Measurements from ENCODE around the gene GANC. TPM values are rescaled to one million over a fixed set of nuclear protein-coding genes. Genes with fewer than 3 reads are reported as not detected.

GANC gene
- total RNA-seq, 4 donors from 2014 or later: 36.6 to 143 (median 54.8) TPM

GRCh38 chr15:42275780-42276391, 2.9 kb downstream of the GANC start:
- TF ChIP-seq POLR2AphosphoS5 (IDR thresholded peaks at IDR 0.05) (no peak), POLR2A (IDR thresholded peaks at IDR 0.05) (no peak), CTCF (IDR thresholded peaks at IDR 0.05) (no peak), EP300 (IDR thresholded peaks at IDR 0.05; ENCODE audit: low read depth) (no peak)
- Histone ChIP-seq H3K4me3 (peak overlapping the region in 2 of 4 donors; percentile 67 to 72), H3K27me3 (no peaks in the 10 kb centered on the region), H3K9me3 (no peaks in the 10 kb centered on the region), H3K36me3 (peaks cover 0 to 3% (median under 1%) of the 10 kb centered on the region in 4 donors), H3K27ac (peak overlapping the region; percentile 97 to 99 (median 98)), H3K4me1 (peaks cover 18 to 41% (median 33%) of the 10 kb centered on the region in 4 donors)
- 33 to 34% methylated on average over 4 of the region's 4 CpGs for WGBS, 2 donors (ENCODE audit: low coverage in 1 of 2)
- in situ Hi-C loops (cut with MboI; ENCODE audit: low pct_ligation_motif_present in 1 of 4, low pct_unique_long_range_greater_than_20kb in 1 of 4, low sequenced_read_pairs in 3 of 4) (no loop called here), intact Hi-C loops (cut with DNase I; ENCODE audit: low total_unique reads) (no loop called here)
- DNase-seq: no peak

GRCh38 chr15:42276762-42277161, 3.8 kb downstream of the GANC start:
- no peak overlapping the region for H3K4me3 ChIP-seq
- no peak for DNase-seq
- peaks cover 0 to 8% (median 4%) of the 10 kb centered on the region in 4 donors for H3K36me3 ChIP-seq
- H3K27me3 ChIP-seq: no peaks in the 10 kb centered on the region
- TF ChIP-seq CTCF (IDR thresholded peaks at IDR 0.05) (no peak), EP300 (IDR thresholded peaks at IDR 0.05; ENCODE audit: low read depth) (no peak), POLR2AphosphoS5 (IDR thresholded peaks at IDR 0.05) (no peak), POLR2A (IDR thresholded peaks at IDR 0.05) (no peak)
- intact Hi-C loops (cut with DNase I; ENCODE audit: low total_unique reads): no loop called here
- peaks cover 11 to 32% (median 27%) of the 10 kb centered on the region in 4 donors for H3K4me1 ChIP-seq
- no peaks in the 10 kb centered on the region for H3K9me3 ChIP-seq
- H3K27ac ChIP-seq: peak overlapping the region in 2 of 4 donors; percentile 97 to 99
- in situ Hi-C loops (cut with MboI; ENCODE audit: low pct_ligation_motif_present in 1 of 4, low pct_unique_long_range_greater_than_20kb in 1 of 4, low sequenced_read_pairs in 3 of 4): no loop called here
- WGBS, 2 donors (ENCODE audit: low coverage in 1 of 2): 96 to 99% methylated on average over 2 of the region's 2 CpGs

GRCh38 chr15:42279234-42279723, 6.3 kb downstream of the GANC start:
- in situ Hi-C loops (cut with MboI; ENCODE audit: low pct_ligation_motif_present in 1 of 4, low pct_unique_long_range_greater_than_20kb in 1 of 4, low sequenced_read_pairs in 3 of 4): no loop called here
- no peak for DNase-seq
- no peaks in the 10 kb centered on the region for H3K9me3 ChIP-seq
- peaks cover 9 to 24% (median 17%) of the 10 kb centered on the region in 4 donors for H3K4me1 ChIP-seq
- intact Hi-C loops (cut with DNase I; ENCODE audit: low total_unique reads): no loop called here
- peaks cover 0 to 8% (median 4%) of the 10 kb centered on the region in 4 donors for H3K36me3 ChIP-seq
- H3K27me3 ChIP-seq: no peaks in the 10 kb centered on the region
- H3K4me3 ChIP-seq: no peak overlapping the region
- WGBS, 2 donors (ENCODE audit: low coverage in 1 of 2): 61 to 84% methylated on average over 2 to 3 of the region's 3 CpGs
- H3K27ac ChIP-seq: no peak overlapping the region
- TF ChIP-seq POLR2AphosphoS5 (IDR thresholded peaks at IDR 0.05): no peak
- no peak for TF ChIP-seq CTCF (IDR thresholded peaks at IDR 0.05)
- TF ChIP-seq EP300 (IDR thresholded peaks at IDR 0.05; ENCODE audit: low read depth): no peak
- no peak for TF ChIP-seq POLR2A (IDR thresholded peaks at IDR 0.05)

- peaks cover 0 to 8% (median 4%) of the 10 kb centered on the region in 4 donors for H3K36me3 ChIP-seq
- H3K4me3 ChIP-seq: no peak overlapping the region
- H3K27me3 ChIP-seq: no peaks in the 10 kb centered on the region
- DNase-seq: no peak
- H3K4me1 ChIP-seq: peaks cover 0 to 15% (median 2%) of the 10 kb centered on the region in 4 donors
- TF ChIP-seq POLR2AphosphoS5 (IDR thresholded peaks at IDR 0.05) (no peak), POLR2A (IDR thresholded peaks at IDR 0.05) (no peak), EP300 (IDR thresholded peaks at IDR 0.05; ENCODE audit: low read depth) (no peak), CTCF (IDR thresholded peaks at IDR 0.05) (no peak)
- H3K9me3 ChIP-seq: no peaks in the 10 kb centered on the region
- in situ Hi-C loops (cut with MboI; ENCODE audit: low pct_ligation_motif_present in 1 of 4, low pct_unique_long_range_greater_than_20kb in 1 of 4, low sequenced_read_pairs in 3 of 4): no loop called here
- intact Hi-C loops (cut with DNase I; ENCODE audit: low total_unique reads): no loop called here
- no peak overlapping the region for H3K27ac ChIP-seq
These were observed 9.3 kb downstream of the GANC start for GRCh38 chr15:42282344-42282743.
